T47D (cell line): ENCODE results near the gene CLCA1.

Experiments
- DNase-seq, 2 experiments: peaks; one replicate each; pipeline versions ENCODE4 v3.0.0 to v3.0.0-alpha.2; 2011 to 2012; ENCODE audit warnings: low read depth in 1 of 2, low spot score in 1 of 2
- JUND ChIP-seq: IDR thresholded peaks from 2 replicates; pipeline ENCODE4 v1.6.1; 2012; ENCODE audit warnings: low read depth
- in situ Hi-C: cut with HindIII; loops from 2 replicates; pipeline ENCODE4 v1.10.0; 2016; ENCODE audit warnings: low sequenced_read_pairs, low pct_unique_long_range_greater_than_20kb

Gene CLCA1

GRCh38 chr1:86441581-86441980 is 27.1 kb upstream of the CLCA1 start:
- no peak for DNase-seq
- no peak for TF ChIP-seq JUND
- in situ Hi-C loops: no loop called here

- DNase-seq: no peak
- no peak for TF ChIP-seq JUND
- in situ Hi-C loops: no loop called here
These were observed 26.7 kb upstream of the CLCA1 start for GRCh38 chr1:86441997-86442396.

DNA sequence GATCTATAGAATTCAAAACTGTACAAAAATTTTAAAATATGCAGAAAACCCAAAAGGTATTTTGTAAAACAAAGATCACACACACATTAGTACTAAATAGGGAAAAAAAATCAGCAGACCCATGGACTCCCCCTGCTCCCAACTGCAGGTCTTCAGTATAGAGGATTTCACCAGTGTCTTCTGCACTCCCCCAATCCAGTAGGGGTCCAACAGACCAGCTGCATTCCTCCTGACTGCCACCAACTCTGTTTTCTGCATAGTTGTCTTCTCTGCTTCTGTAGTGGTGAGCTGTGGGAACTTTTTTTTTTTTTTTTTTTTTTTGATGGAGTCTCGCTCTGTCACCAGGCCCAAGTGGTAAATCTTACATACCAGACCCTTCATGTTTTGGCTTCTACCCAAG is 22.8 kb upstream of the CLCA1 start:
- no peak for TF ChIP-seq JUND
- DNase-seq: no peak
- in situ Hi-C loops: no loop called here

DNA sequence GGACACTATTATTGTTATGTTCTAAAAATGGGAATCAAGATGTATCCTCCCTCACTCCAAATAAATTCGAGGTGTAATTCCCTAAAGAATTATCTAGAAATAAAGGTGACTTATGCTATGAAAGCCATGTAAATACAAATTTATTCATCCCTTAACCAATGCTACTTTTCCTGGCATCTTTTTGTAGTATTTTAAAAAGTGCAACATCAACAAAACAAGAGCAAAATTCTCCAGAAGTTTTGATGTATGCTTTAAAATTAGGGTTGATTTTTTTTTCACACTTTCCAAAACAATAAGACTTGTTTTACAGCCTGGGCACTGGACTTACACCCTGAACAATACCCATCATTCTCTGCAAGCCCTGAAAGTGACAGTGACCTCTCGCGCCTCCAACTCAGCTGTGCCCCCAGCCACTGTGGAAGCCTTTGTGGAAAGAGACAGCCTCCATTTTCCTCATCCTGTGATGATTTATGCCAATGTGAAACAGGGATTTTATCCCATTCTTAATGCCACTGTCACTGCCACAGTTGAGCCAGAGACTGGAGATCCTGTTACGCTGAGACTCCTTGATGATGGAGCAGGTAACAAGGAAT is 21.4 kb upstream of the CLCA1 start:
- no peak for TF ChIP-seq JUND
- in situ Hi-C loops: no loop called here
- no peak for DNase-seq

GRCh38 chr1:86448670-86449069 is 20.1 kb upstream of the CLCA1 start:
- DNase-seq: no peak
- TF ChIP-seq JUND: no peak

GRCh38 chr1:86449103-86449502 is 19.6 kb upstream of the CLCA1 start:
- in situ Hi-C loops: no loop called here
- no peak for TF ChIP-seq JUND
- DNase-seq: no peak

More at GRCh38 chr1:86448670-86449069, 20.1 kb upstream of the CLCA1 start:
- in situ Hi-C loops: no loop called here

- in situ Hi-C loops: no loop called here
- no peak for TF ChIP-seq JUND
- no peak for DNase-seq
These were observed 17.9 kb upstream of the CLCA1 start for GRCh38 chr1:86450847-86451246.

DNA sequence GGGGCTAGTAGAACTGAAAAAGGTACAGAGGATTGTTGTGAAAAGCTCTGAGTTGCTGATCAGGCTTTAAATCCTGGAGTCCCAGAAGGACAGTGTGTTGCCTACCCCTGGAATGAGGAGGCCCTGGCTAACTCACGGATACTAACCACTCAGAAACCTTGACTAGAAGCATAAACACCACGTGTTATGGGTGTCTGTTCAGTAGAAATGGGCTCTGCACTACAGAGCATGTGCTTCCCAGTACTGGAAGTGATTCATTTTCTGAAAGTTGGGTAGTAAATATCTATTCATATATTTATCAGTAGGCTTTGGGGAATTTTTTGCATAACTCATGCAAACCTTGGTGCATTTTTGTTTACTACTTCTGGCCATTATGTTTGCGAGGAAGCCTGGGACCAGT is 15.1 kb upstream of the CLCA1 start:
- no peak for DNase-seq
- no peak for TF ChIP-seq JUND
- in situ Hi-C loops: no loop called here

- DNase-seq: no peak
- in situ Hi-C loops: no loop called here
- TF ChIP-seq JUND: no peak
These were observed 13.7 kb upstream of the CLCA1 start for GRCh38 chr1:86455073-86455472.

DNA sequence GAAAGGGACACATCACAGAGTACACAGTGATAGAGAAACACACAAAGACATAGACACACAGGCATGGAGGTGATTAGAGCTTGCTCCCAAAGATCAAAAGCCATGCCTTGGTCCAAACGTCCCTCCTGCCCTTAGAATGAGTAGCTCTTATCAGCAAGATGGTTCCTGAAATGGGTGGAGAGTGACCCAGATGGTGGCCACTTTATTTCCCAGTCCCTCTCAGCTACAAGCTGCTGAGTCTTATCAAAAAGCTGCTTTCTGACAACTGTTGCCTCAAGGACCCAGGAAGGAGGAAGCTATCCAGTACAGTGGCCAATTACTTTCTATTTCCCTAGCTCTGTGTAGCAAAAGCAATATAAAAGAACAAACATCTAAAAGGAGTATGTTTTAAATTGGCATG is 7.7 kb upstream of the CLCA1 start:
- DNase-seq: no peak
- in situ Hi-C loops: no loop called here
- no peak for TF ChIP-seq JUND

GRCh38 chr1:86461482-86461881 is 7.2 kb upstream of the CLCA1 start:
- DNase-seq: no peak
- in situ Hi-C loops: no loop called here
- no peak for TF ChIP-seq JUND

- TF ChIP-seq JUND: no peak
- DNase-seq: no peak
- in situ Hi-C loops: no loop called here
These were observed 3.9 kb upstream of the CLCA1 start for GRCh38 chr1:86464819-86465218.

DNA sequence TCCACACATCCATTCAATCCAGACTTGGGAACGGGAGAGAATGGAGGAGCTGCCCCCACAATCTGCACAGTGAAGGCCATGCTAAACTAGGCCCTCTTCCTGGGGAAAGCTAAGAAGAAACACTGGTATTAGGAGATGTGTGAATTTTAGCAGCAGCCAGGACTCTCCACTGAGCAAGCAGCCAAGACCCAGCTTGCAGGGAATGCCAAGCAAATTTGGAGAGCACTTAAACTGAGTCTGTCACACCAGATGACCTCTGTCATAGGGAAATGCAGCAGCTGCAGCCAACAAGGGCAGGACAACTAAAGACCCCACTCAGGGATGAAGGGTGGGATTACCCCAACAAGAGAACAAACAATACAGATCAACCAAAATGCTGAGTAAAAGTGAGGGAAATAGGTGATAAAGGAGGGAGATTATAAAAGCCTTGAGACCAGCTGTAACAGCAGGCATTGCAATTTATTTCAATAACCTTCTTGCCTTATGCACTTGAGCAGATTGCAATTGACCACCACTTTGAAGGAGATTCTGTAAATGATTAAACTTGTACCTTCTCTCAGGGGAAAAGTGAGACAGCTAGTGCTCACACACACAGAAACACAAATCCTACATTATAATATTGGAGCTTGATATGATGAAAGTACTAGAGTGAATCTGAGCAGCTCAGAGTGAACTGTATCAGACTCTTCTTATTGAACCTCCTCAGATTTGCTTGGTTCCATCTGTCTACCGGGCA is 2.5 kb upstream of the CLCA1 start:
- in situ Hi-C loops: no loop called here
- DNase-seq: no peak
- no peak for TF ChIP-seq JUND

DNA sequence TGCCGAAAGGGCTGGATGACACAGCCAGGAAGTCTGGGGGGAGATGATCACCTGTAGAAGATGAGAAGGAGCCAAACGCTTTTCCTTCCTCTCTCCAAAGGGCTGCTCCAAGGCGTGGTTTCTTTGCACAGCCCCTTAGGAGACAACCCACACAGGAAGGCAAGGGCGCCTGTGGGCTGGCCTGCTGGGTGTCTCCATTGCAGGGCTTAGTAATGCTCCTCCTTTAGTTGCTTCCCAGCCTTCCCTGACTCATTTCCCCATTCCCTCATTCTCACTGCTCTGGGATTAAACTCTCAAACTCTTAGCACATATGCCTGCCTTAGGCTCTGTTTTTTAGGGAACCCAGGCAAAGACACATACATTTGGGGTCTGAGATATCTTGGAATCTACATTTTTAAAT is 1.7 kb upstream of the CLCA1 start:
- DNase-seq: no peak
- in situ Hi-C loops: no loop called here

More for the DNA sequence above, 1.7 kb upstream of the CLCA1 start:
- no peak for TF ChIP-seq JUND
